Measurements from ENCODE around the gene ALDH3B1.
A peak's percentile ranks its signal among the peaks of the same experiment; 100 is the strongest.

The ALDH3B1 gene

GRCh38 chr11:68014157-68014946, 4.2 kb downstream of the ALDH3B1 start:
- DNase-seq: no peak

GRCh38 chr11:68014947-68015447, 4.9 kb downstream of the ALDH3B1 start:
- DNase-seq: no peak

- no peak for DNase-seq
Measured at GRCh38 chr11:68015467-68015866, 5.3 kb downstream of the ALDH3B1 start.

GRCh38 chr11:68016161-68016903, 6.2 kb downstream of the ALDH3B1 start:
- no peak for DNase-seq

- no peak for DNase-seq
Measured at GRCh38 chr11:68016904-68017817, 7.0 kb downstream of the ALDH3B1 start.

- no peak for DNase-seq
Measured at GRCh38 chr11:68017980-68018729, 8.0 kb downstream of the ALDH3B1 start.

GRCh38 chr11:68018730-68019190, 8.6 kb downstream of the ALDH3B1 start:
- DNase-seq: no peak

- no peak for DNase-seq
Measured at GRCh38 chr11:68019486-68019885, 9.4 kb downstream of the ALDH3B1 start.

GRCh38 chr11:68020575-68020974, 10.4 kb downstream of the ALDH3B1 start:
- DNase-seq: peak; percentile 16

GRCh38 chr11:68021167-68021787, 11.2 kb downstream of the ALDH3B1 start:
- peak; percentile 22 for DNase-seq

GRCh38 chr11:68022531-68022930, 12.4 kb downstream of the ALDH3B1 start:
- DNase-seq: no peak

- DNase-seq: no peak
Measured at GRCh38 chr11:68024508-68024907, 14.4 kb downstream of the ALDH3B1 start.

- no peak for DNase-seq
Measured at GRCh38 chr11:68025047-68025446, 14.9 kb downstream of the ALDH3B1 start.

- DNase-seq: no peak
Measured at GRCh38 chr11:68026391-68027105, 16.4 kb downstream of the ALDH3B1 start.

GRCh38 chr11:68027667-68028066, 17.5 kb downstream of the ALDH3B1 start:
- DNase-seq: no peak

GRCh38 chr11:68028802-68029545, 18.8 kb downstream of the ALDH3B1 start:
- no peak for DNase-seq

- DNase-seq: peak; percentile 100
Measured at GRCh38 chr11:68030318-68031143, 20.4 kb downstream of the ALDH3B1 start, which contains the start of gene NDUFS8. NDUFS8 (plus strand) TSS chr11:68030681; CDS start chr11:68032152, 1,471 bp downstream.

- DNase-seq: no peak
Measured at GRCh38 chr11:68031144-68031464, 21.0 kb downstream of the ALDH3B1 start.

GRCh38 chr11:68032003-68032402, 21.9 kb downstream of the ALDH3B1 start:
- no peak for DNase-seq

Measured in NCI-H1092 treated with DMSO at 0.1 percent for 48 hours (cell line).